CD4-positive, alpha-beta T cell treated with Interleukin-1 beta for 1 hour (primary cell): ENCODE data around the gene COX7A2.

Experiments
- DNase-seq, 2 donors: peaks; one replicate each; pipeline ENCODE4 v3.0.0-alpha.2; 2020 to 2022

COX7A2 gene, protein sequence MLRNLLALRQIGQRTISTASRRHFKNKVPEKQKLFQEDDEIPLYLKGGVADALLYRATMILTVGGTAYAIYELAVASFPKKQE

DNA sequence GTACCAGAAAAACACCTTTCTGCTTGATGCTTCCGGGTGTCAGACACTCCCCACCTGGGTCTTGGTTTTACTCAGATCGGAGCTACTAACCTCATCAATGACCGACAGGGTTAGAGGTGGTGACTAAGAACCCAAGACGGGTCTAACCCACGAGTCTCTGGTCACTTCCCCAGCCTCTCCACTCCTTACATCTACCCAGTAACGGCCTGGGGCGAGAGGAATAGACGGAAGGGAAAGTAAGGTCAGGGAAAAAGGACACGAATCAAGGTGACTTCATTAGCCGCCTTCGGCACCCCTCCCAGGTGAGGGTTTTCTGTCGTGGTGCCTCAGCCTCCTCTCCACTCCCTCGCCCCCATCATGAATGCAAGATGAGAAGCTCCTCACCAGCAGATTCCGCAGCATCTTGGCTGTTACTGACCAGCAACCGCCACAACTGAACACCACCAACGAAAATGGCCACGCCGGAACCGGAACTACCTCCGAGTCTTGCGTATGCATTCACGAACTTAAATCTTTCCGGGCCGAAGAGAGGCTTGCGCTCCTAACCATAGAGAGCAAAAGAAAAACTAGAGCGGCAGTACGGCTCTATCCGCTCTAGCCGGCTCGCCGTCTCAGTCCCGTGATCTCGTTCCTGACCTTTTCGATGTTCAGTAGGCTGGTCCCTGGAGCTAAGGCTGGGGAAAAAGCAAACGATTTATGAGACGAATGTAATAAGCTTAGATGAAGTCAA lies at the start of gene COX7A2:
Gene COX7A2, minus strand, starts transcription at position 469 of the 730 bp plus-strand sequence. Its CDS starts 67 bp downstream, at position 402.
- DNase-seq = peak; percentile 91 to 92

DNA sequence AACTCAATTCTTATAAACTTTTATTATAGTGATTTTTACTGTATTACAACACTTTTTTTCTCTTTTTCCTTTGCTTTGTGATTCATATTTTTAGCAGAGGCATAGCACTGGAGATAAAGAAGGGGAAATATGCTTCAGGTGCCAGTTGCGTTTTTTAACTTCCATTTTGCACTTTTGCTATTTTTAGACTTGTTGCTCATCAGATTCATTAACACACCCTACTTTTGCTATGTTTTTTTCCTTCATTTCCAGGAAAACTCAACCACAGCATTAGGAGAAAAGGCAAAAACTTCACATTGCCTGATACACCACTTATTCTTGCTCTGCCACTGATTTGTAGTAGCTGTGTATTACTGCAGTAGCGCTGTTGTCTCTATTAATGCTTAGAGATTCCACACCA lies 49.0 kb upstream of the COX7A2 start:
- no peak for DNase-seq

DNA sequence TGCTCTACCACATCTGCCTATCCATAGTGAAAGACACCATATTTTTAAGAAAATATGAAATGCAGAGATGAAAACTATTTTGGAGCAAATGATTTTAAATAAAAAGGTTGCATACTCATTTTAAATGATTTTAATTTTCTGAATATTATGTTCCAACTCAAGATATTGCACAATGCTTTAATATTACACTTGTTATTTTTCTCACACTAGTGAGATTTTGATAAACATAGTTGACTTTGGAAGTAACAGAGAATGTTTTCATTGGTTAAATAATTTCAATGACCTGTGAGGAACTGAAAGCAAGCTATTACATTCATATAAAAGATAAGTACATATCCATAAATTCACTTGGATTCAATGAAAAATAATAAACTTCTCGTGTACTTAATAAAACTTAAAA lies 48.1 kb upstream of the COX7A2 start:
- DNase-seq = no peak

DNA sequence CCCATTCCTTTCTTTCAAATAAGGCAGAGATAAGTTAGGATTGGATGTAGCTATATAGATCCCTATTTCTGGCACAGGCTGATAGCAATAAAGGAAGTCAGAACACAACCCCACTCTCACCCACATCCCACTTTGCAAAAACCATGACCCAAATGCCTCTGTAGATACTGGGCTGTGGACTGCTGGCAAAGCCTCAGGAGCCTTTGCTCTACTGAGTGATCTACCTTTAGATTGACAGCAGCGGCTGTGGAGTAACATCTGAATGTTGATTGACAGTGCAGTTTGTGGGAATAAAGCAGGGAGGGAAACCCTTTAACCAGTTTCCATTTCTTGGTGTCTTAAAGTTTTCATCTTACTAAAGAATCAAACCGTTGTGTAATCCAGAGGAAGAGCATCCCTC lies 47.7 kb upstream of the COX7A2 start:
- no peak for DNase-seq

DNA sequence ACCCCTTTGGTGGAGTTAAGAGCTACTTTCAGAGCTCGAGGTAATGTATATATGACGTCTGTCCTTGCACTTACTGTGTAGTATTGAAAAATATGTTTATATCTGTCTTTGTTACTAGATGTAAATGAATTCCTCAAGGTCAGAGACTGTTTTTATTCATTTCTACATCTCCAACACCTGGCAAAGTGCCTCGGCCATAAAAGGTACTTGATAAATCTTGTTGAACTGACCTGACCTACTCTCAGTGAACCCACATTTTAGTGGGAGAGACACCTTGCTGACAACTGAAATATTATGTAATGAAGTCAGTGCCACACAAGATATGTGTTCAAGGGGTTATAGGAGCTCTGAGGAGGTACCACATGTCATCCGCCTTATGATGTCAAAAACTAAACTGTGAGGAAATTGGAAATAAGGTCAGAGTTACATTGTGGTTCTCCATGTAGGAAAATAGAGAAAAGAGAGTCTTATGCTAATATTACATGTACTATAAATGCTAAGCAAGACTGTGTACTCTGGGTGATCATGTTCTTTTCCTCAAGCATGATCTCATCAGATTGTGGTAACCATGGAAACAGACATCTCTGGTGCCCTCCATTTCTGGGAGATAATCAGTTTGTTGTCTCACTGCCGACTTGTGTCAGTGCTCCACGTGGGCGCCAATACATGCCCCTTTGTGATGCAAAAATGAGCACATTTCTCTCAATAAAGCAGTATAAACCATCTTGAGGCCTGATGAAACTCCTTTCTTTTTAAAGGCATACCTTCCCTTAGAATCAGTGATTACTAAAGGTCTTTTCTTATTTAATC lies 46.7 kb upstream of the COX7A2 start:
- no peak for DNase-seq

DNA sequence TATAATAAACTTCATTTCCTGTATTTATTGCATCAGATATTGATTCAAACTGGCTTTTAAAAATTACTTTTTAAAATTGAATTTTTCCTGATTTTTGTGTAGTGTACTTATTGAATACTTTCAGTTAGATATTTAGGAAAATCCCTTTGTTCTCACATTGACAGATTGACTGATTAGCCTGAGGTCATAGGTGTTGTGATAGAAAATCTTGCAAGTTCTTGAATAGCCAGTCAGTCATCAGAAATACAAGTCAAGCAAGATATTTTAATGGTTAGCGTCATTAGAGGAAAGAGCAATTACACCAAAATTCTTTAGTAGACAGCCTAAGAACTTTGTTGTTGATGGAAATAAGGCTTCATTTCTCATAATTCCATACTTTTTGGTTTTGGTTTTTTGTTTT lies 44.4 kb upstream of the COX7A2 start:
- no peak for DNase-seq

DNA sequence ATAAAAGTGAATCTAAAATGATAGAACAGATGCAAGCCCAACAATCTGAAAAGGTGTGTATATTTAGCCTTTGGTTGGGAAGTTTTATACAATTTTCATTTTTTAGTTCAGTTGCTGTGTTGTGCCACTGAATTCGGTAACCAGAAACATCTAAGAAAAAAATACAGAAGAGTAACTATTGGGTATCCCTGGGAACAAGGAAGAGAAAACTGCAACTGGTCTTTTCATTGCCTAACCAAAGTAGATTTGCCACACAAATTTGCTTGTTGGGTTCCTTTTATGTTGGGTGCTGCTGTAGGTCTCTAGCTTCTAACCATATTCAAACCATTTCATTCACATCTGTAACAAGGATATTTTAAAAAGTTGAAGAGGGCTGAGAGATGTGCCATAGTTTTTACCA lies 43.8 kb upstream of the COX7A2 start:
- no peak for DNase-seq

DNA sequence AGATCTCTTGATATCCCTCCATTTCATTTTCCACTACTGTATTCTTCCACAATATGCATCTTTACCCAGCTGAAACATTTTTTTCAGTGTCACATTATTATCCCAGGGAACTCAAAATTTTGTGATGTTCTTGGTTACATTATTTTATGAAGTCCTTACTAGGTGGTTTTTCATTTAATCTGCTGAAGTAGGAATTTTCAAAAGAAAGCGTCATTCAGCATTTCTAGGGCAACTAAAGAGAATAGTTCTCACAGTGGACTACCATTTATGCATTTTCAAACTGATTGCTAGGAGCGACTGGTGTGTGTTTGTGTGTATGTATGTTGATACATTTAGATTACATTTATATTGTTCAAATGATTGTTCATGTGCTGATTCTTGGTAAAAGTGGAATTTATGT lies 43.4 kb upstream of the COX7A2 start:
- no peak for DNase-seq

DNA sequence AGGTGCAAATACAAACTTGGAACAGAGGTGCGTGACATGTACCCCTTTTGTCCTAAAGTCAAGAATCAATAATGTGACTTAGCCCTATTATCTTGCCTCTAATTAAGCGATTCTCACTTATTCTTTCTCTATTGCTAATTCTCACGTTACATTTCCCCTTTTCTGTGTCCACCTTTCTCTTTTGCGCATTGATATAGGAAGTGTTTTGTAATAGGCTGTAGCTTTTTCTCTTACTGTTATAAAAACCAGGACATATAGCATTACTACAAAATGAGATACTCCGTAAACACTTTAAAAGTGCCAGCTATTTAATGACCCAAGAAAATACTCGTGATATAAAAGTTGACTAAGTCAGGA lies 41.7 kb upstream of the COX7A2 start:
- no peak for DNase-seq

DNA sequence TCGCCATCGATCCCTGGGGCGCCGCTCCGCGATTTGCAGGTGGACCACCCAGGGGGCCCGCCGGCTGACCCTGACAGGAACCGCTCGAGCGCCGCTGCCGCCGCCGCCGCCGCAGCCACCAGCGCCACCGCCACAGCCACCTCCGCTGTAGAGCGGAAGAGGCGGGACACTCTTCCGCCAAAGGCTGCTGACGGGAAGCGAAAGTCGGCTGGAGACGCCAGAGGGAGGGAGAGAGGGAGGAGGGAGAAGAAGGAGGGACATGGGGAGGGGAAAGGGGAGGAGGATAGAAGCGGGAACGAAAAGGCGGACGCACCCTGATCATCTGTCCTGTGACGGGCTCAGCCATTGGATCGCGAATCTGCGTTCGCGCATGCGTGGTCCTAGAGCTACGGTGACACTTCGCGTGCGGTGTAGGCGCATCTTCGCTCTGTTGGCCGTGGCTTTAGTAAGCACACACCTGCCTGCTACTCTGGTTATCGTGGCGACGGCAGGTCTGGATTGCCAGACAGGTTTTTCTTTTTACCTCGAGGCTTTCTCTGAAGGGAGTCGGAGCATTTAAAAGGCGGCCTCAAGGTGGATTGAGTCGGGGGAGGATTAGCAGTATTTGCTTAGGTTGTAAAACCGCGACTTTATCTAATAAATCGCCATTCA lies 41.2 kb upstream of the COX7A2 start, which contains the start of gene TMEM30A:
Gene TMEM30A, minus strand, starts transcription at position 161 of the 651 bp plus-strand sequence. Its CDS starts 154 bp downstream, at position 7.
- peak; percentile 97 to 98 for DNase-seq

DNA sequence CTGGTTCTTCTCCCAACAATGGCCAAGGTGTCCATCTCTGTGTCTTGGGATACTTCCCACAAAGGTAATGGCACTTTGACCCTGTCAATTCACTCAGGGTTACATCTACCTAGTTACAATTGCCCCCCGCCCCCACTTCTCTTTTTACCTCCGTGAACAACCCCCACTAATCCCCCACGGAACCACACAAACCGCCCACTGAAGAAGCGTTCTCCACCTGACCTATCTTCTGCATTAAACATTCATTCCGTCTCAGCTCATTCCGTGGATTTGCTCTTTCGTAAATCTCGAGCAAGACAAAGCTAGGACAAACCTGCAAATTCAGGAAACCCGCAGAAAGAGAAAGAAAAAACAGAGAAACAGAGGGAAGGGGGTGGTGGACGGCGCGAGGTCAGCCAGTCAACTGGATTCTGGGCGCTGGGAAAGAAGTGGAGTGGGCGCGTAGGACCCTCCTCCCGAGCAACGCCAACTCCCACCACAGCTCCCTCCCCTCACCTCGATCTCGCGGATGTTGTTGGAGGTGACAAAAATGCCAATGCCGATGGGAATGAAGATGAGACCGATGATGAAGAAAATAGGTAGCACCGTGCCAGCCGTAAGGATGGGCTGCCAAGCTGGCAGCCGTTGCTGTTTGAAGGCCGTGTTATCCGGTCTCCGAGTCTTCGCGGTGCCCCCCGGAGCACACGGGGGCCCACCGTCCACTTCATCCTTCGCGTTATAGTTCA lies 40.5 kb upstream of the COX7A2 start:
- DNase-seq = peak in 1 of 2 donors; percentile 26

DNA sequence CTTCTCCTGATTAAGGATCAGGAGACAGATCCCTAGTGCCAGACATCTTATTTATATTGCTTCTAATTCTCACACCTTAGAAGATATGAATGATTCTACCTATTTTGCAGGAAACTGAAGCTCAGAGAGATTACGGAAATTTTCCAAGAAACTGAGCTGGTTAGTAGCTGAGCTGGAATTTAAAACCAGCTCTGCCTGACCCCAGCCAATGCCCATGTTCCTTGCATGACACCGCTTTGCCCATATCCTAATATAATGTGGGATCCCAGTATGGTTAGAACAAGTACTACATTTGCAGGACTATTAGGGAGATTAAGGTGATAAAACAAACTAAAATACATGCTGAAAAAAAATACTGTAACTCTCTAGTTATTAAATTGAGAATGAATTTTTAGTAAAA lies 39.1 kb upstream of the COX7A2 start:
- DNase-seq = no peak

DNA sequence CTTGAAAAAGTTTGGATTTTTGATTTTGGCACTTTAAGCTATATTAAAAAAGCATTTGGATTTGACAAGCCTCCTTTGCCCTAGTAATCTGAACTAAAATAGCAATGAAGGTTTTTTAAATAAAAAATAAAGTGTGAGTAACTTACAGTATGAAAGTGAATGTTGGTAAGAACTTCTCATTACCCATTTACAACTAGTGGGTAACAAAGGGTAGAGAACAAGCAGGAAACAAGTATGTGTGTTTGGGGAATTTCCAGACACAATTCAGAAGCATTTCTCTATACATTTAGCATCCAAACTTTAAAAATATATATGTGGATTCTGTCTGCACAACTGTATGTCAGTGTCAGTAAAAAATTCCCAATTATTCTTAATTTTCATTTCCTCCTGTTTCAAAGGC lies 38.1 kb upstream of the COX7A2 start:
- DNase-seq = no peak

DNA sequence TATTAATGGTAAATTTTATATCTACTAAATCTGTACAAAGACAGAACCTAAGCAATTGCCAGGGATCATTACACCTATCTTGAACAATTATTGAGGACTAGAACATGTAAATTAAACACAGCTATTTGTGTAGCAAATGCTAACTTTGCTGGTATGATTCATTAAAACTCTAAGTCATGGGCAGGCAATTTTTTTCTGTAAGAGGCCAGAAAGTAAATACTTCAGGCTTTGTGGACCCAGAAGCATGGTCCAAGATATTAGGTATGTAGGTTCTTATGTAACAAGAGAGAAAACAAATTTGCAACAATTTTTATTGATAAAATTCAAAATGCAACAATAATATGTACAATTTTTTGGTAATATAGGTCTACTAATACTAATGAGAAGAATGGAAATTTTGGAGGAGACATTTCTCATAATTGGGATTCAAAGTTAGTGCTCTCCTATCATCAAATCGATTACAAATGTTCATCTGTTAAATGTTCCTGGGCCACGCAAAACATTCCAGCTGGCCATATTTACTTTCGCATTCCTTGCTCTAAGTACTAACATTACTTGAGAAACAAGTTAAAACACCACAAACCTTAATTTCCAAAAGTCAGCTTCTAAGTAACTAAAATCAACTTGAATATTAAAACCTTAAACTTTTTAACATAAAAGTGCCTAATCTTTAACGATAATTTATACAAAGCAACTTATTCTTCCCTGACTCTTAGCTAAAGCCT lies 36.7 kb upstream of the COX7A2 start:
- DNase-seq = no peak

DNA sequence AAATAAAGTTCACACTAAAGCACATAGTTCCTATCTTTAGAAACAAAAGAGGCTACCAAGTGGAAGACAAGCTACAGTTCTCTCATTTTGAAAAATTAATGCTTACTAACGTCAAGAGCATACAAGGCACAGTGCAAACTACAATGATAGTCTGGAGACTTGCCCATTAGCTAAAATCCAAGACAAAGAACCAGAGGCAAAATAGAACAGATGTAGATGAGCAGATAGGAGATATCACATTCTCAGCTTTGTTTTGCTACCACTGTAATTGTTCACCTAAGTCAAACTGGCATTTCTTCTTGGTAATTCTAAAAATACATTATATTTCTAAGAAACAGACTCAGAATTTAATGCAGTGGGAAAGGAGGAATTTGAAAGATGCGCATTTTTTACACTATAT lies 35.8 kb upstream of the COX7A2 start:
- DNase-seq = no peak

DNA sequence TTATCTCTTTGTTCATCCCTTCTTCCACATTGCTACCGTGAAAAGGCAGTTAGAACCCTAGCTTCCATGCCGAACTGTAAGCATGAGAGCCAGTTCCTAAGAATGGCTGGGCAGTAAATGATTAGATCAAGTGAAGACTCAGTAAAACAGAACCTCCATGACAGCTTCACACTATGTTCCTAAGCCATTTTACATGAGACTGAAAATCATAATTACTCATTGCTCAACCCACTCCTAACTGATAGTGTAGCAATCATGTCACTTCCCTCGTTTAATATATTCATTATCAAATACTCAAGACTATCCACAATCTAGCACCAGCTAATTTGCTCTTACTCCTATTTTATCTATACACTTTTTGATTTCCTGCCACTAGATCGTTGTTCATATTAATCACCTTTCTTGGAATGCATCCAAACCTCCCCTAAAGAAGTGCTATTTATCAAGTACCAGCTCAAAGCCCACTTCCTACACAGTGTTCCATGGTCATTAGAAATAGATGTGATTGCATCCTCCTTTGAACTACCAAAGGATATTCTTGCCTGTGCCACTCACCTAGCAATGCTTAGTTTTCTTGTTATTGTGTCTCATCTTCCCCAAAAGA lies 35.0 kb upstream of the COX7A2 start:
- no peak for DNase-seq

DNA sequence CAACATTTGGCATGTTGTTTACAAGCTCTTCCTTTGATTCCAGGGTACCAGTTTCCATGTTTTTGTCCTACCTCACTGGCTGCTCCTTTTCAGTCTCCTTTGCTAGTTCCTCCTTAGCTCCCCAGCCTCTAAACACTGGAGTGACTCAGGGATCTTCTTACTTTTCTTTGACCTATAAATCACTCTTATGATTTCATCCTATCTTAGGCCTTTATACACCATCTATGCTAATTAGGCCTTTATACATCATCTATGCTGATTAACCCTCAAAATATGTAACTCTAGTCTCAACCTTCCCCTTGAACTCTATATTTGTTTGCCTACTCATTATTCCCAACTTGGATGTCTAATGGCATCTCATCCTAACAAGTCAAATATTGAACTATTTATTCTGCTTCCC lies 31.5 kb upstream of the COX7A2 start:
- no peak for DNase-seq

DNA sequence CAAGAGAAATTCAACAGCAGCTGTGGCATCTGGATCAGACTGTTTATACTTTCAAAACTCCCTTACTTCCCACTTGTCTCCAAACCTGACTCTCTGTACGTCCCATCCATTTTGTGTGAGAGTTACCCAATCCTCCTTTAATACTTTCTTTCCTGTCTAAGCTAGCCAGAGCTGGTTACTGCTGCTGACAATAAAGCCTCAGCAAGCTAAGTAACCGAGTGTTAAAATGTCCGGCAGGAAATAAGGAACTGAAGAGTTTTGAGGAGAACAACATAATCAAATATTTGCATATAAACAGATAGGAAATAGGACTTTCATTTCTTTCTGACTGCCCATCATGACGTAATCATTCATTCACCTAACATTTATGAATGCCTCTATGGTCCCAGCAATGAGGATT lies 29.4 kb upstream of the COX7A2 start:
- DNase-seq = no peak

DNA sequence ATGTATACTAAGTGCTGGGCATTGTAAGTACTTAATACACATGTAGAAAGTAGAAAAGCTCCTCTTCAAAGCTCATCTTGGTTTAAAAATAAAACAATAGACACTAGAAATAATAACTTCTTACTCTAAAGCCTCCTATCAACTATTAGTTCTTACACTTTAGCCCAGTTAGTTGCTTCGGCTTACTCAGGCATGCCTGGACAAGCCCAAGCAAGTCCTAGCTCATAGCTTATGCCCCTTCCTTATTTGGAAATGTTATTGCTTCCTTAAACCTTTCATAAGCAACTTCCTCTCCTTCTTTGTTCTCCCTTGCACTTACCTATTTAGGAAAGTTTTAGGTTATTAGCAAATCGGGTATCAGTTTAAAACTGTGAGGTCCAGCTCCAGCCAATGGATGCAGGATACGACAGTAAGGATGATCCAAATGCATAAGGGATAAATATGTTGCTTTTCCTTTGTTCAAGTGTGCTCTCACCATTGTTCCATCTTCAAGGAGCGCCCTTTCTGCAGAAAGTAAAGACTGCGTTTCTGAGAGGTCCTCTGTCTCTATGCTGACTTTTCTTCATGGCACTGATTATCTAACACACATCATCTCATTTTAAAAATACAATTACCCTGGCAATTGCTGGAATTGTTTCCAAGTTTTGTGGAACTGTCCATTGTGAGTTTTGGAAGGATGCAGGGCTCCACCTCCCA lies 28.7 kb upstream of the COX7A2 start:
- DNase-seq = no peak

DNA sequence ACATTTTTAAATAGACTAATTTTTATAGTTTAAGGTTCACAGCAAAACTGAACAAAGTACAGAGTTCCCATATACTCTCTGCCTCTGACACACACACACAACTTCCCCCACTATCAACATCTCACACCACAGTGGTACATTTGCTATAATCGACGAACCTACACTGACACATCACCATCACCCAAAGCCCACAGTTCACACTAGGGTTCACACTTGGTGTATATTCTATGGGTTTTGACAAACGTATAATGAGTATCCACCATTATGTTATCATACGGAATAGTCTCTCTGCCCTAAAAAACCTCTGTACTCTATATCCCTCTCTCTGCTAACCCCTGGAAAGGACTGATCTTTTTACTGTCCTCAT lies 25.4 kb upstream of the COX7A2 start:
- peak in 1 of 2 donors; percentile 10 for DNase-seq
